HCT116 (cell line): ENCODE measurements around the gene OTUD5.
"Not testable (repeated sequence)": the region's sequence is repeated elsewhere in the genome, so short reads cannot be mapped to it uniquely, and the experiment has no call there.

Experiments used
- ELF1 ChIP-seq: IDR thresholded peaks from 2 replicates; pipeline ENCODE4 v1.6.1; 2012; ENCODE audit warnings: low read depth, borderline replicate concordance
- EZH2 ChIP-seq: fragments of 200-600 bp; sonication (generic); IDR thresholded peaks from 2 replicates; pipeline ENCODE4 v1.6.1; 2017; ENCODE audit warnings: antibody characterized with exemption, mixed run types
- POLR2A ChIP-seq: IDR thresholded peaks from 2 replicates; pipeline ENCODE4 v1.7.0; 2011; ENCODE audit warnings: borderline replicate concordance; ENCODE audit not compliant: insufficient read depth, insufficient read length; ENCODE audit errors: extremely low read depth
- RAD21 ChIP-seq: IDR thresholded peaks from 2 replicates; pipeline ENCODE4 v1.6.1; 2012; ENCODE audit warnings: low read depth, mild to moderate bottlenecking
- SIN3A ChIP-seq: IDR thresholded peaks from 2 replicates; pipeline ENCODE4 v1.6.1; 2012; ENCODE audit warnings: low read depth
- SRF ChIP-seq: IDR thresholded peaks from 2 replicates; pipeline ENCODE4 v1.6.1; 2012; ENCODE audit warnings: low read depth

GRCh38 chrX:48980341-48980740 is 22.9 kb upstream of the OTUD5 start:
- not testable (repeated sequence) for TF ChIP-seq SIN3A, SRF, POLR2A, EZH2, RAD21, ELF1
